Osteoblast (primary cell): ENCODE measurements around the gene ZRANB3. TPM values are rescaled to one million over a fixed set of nuclear protein-coding genes. Genes with fewer than 3 reads are reported as not detected.
"Not testable (repeated sequence)": the region's sequence is repeated elsewhere in the genome, so short reads cannot be mapped to it uniquely, and the experiment has no call there.

Experiments used
- DNase-seq: peaks from one replicate; pipeline ENCODE4 v3.0.0; 2011; ENCODE audit warnings: low spot score, mixed read lengths; ENCODE audit not compliant: insufficient read length; ENCODE audit errors: missing footprints
- H2AFZ ChIP-seq: 2 replicates; pipeline ENCODE4 v1.6.0; 2011; ENCODE audit warnings: mild to moderate bottlenecking, low read length
- H3K27ac ChIP-seq: 2 replicates; pipeline ENCODE4 v1.5.1; 2011; ENCODE audit warnings: mild to moderate bottlenecking, low read depth, low read length, moderate library complexity
- H3K27me3 ChIP-seq: 2 replicates; pipeline ENCODE4 v1.6.0; 2012; ENCODE audit warnings: mild to moderate bottlenecking, control low read depth, inconsistent platforms, low read length, moderate library complexity; ENCODE audit not compliant: insufficient read depth
- H3K36me3 ChIP-seq: 2 replicates; pipeline ENCODE4 v1.5.1; 2011; ENCODE audit warnings: mild to moderate bottlenecking, low read length, control low read depth, moderate library complexity; ENCODE audit not compliant: insufficient read depth
- H3K4me1 ChIP-seq: 2 replicates; pipeline ENCODE4 v1.5.1; 2011; ENCODE audit warnings: mild to moderate bottlenecking, low read length, control low read depth, moderate library complexity; ENCODE audit not compliant: insufficient read depth
- H3K4me2 ChIP-seq: 2 replicates; pipeline ENCODE4 v1.6.0; 2011; ENCODE audit warnings: mild to moderate bottlenecking, low read length; ENCODE audit not compliant: insufficient read depth
- H3K4me3 ChIP-seq: fragments of 200-600 bp; sonication (generic); 3 replicates; pipeline ENCODE4 v1.5.1; 2012; ENCODE audit warnings: mild to moderate bottlenecking, low read length, inconsistent platforms; ENCODE audit not compliant: insufficient read depth
- H3K79me2 ChIP-seq: 2 replicates; pipeline ENCODE4 v1.6.0; 2012; ENCODE audit warnings: mild to moderate bottlenecking, low read length, control low read depth, inconsistent platforms; ENCODE audit not compliant: insufficient read depth
- H3K9me3 ChIP-seq: 2 replicates; pipeline ENCODE4 v1.5.1; 2011; ENCODE audit warnings: low read depth, low read length, control low read depth
- H4K20me1 ChIP-seq: 2 replicates; pipeline ENCODE4 v1.6.0; 2012; ENCODE audit warnings: mild to moderate bottlenecking, low read length, control low read depth; ENCODE audit not compliant: insufficient read depth
- CTCF ChIP-seq: IDR thresholded peaks from 2 replicates; pipeline ENCODE4 v1.5.1; 2011; ENCODE audit warnings: mild to moderate bottlenecking, low read depth, low read length, moderate library complexity; ENCODE audit errors: extremely low read depth
- total RNA-seq: library from RNA; depleted of rRNA; stranded (reverse); fragments of >200 nt; gene quantifications from 2 replicates; pipeline ENCODE4 v1.2.3, GENCODE V29; 2012

Gene ZRANB3
- total RNA-seq, 1 donor: 9.0 TPM

DNA sequence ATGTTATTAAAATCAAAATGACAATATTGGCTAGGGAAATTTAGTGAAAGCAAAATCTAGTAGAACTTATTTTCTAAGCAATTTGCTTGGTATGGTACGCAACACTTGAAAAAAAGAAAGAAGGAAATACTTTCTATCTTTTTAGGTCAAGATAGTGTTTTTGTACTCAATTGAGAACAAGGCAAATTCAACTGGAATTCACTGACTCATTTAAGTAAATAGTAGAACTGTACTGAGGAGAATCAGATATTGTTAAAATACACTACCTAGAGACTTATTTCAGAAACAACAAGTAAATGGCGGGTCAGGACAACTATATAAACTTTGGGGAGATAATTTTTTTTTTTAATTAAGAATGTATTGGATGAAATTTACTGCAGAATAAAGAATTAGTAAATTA lies 18.9 kb downstream of the ZRANB3 start:
- no peak overlapping the region for H2AFZ ChIP-seq
- no peaks in the 10 kb centered on the region for H3K36me3 ChIP-seq
- H3K4me2 ChIP-seq: no peak overlapping the region
- no peaks in the 10 kb centered on the region for H3K79me2 ChIP-seq
- no peak overlapping the region for H3K4me3 ChIP-seq
- TF ChIP-seq CTCF: no peak
- peaks cover 4% of the 10 kb centered on the region for H3K4me1 ChIP-seq
- DNase-seq: peak; percentile 31
- H3K9me3 ChIP-seq: no peaks in the 10 kb centered on the region
- no peaks in the 10 kb centered on the region for H3K27me3 ChIP-seq
- no peak overlapping the region for H3K27ac ChIP-seq
- peaks cover 2% of the 10 kb centered on the region for H4K20me1 ChIP-seq

DNA sequence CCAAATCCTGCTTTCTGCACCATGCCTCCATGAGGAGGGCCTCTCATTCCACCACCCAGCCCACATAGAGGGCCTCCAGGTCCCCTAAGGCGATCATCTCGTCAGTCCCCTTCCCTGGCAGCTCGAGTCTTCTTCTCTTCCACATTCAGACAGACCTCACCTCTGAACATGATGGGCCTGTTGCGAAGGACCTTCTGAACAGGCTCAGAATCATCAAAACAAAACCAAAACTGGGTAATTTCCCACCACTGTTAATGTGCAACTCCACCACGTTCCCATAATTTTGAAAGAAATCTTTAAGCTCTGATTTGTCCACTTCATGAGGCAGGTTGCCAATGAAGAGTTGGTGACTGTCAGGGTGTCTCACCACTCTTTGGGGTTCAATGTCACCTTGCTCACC lies 20.4 kb downstream of the ZRANB3 start:
- no peak overlapping the region for H3K4me2 ChIP-seq
- H3K4me3 ChIP-seq: no peak overlapping the region
- H3K9me3 ChIP-seq: no peaks in the 10 kb centered on the region
- no peaks in the 10 kb centered on the region for H3K27me3 ChIP-seq
- peaks cover 4% of the 10 kb centered on the region for H3K4me1 ChIP-seq
- no peak overlapping the region for H3K27ac ChIP-seq
- no peak for DNase-seq
- H3K79me2 ChIP-seq: no peaks in the 10 kb centered on the region
- H4K20me1 ChIP-seq: peaks cover 2% of the 10 kb centered on the region
- no peaks in the 10 kb centered on the region for H3K36me3 ChIP-seq
- TF ChIP-seq CTCF: no peak
- no peak overlapping the region for H2AFZ ChIP-seq

DNA sequence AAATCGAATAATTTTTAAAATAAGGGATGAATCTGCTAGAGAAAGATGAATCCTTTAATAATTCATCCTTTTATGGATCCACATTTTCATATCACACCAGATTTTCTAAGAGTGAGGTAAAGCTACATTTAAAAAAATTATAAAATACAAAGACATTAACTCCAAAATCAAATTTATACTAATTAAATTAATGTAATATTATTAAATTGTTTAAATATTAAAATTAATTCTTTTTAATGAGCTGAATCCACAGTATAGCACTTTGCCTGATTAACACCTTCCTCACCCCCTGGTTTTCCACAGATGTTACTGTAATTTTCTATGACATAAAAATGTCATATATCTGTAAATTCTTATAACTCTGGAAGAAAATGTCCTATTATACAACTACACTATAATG lies 26.2 kb downstream of the ZRANB3 start:
- Histone ChIP-seq H2AFZ (no peak overlapping the region), H3K4me3 (no peak overlapping the region), H3K79me2 (no peaks in the 10 kb centered on the region), H3K36me3 (no peaks in the 10 kb centered on the region), H3K4me1 (no peaks in the 10 kb centered on the region), H4K20me1 (no peaks in the 10 kb centered on the region), H3K27ac (no peak overlapping the region), H3K27me3 (no peaks in the 10 kb centered on the region), H3K4me2 (no peak overlapping the region), H3K9me3 (no peaks in the 10 kb centered on the region)
- no peak for TF ChIP-seq CTCF
- no peak for DNase-seq

DNA sequence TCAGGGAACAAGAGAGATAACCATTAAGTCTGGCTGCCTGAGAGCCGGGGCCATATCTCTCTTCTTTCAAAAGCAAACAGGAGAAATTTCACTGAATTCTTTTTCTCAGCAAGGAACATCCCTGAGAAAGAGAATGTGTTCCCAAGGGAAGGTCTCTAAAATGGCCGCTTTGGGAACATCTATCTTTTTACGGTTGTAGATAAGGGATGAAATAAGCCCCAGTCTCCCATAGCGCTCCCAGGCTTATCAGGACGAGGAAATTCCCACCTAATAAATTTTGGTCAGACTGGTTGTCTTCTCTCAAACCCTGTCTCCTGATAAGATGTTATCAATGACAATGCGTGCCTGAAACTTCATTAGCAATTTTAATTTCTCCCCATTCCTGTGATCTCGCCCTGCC lies 32.4 kb downstream of the ZRANB3 start:
- H3K36me3 ChIP-seq, H3K79me2 ChIP-seq, H3K27me3 ChIP-seq, DNase-seq, H2AFZ ChIP-seq, H3K9me3 ChIP-seq, H4K20me1 ChIP-seq, H3K4me3 ChIP-seq, H3K4me1 ChIP-seq, H3K4me2 ChIP-seq, H3K27ac ChIP-seq: not testable (repeated sequence)
